Upper lobe of right lung (tissue), 1 donor: ENCODE results near the gene CELF4. TPM values are rescaled to one million over a fixed set of nuclear protein-coding genes. Genes with fewer than 3 reads are reported as not detected.

Source experiments
- ATAC-seq: fragments of 200-7000 bp; cut with Tn5 transposase; one replicate; pipeline ENCODE4 v1.9.1; 2020; ENCODE audit warnings: mild to moderate bottlenecking, moderate library complexity
- DNase-seq: peaks from one replicate; pipeline ENCODE4 v3.0.0-alpha.2; 2020
- H3K27ac ChIP-seq: fragments of 200-600 bp; one replicate; pipeline ENCODE4 v1.8.0; 2022
- H3K27me3 ChIP-seq: fragments of 200-600 bp; one replicate; pipeline ENCODE4 v1.8.0; 2022; ENCODE audit warnings: mild to moderate bottlenecking
- H3K36me3 ChIP-seq: fragments of 200-600 bp; one replicate; pipeline ENCODE4 v1.8.0; 2022
- H3K4me1 ChIP-seq: fragments of 200-600 bp; one replicate; pipeline ENCODE4 v1.8.0; 2022
- H3K4me3 ChIP-seq: fragments of 200-600 bp; one replicate; pipeline ENCODE4 v1.8.0; 2022; ENCODE audit warnings: mild to moderate bottlenecking
- H3K9me3 ChIP-seq: fragments of 200-600 bp; one replicate; pipeline ENCODE4 v1.8.0; 2022
- intact Hi-C: fragments of 100-400 bp; cut with DNase I; formaldehyde crosslinking; loops from one replicate; pipeline ENCODE4 v1.11.0; 2022
- total RNA-seq: library from RNA; stranded (reverse); fragmentation: NEBNext Ultra II Directional; extraction: Animal tissue kit (Norgen Biotek cat#: 25700); gene quantifications from one replicate; pipeline ENCODE4 v1.2.1, GENCODE V29; 2021
- TF ChIP-seq, protein P1 (sequence below): fragments of 200-600 bp; IDR thresholded peaks from one replicate; pipeline ENCODE4 v1.8.0; 2022; ENCODE audit warnings: antibody characterized with exemption
- donor health status: DM: no; HTN: yes; CAD: no; lungs with severe emphysema.

CELF4 gene
- total RNA-seq, 1 donor from 2014 or later = 1.2 TPM

GRCh38 chr18:37452015-37452414, 113.6 kb downstream of the CELF4 start:
- Histone ChIP-seq H3K27ac (peak overlapping the region; percentile 58), H3K4me1 (peaks cover 23% of the 10 kb centered on the region)
- intact Hi-C loops = no loop called here

GRCh38 chr18:37451239-37451825, 114.3 kb downstream of the CELF4 start:
- ATAC-seq = no peak
- no peak for DNase-seq
- intact Hi-C loops = no loop called here
- no peaks in the 10 kb centered on the region for H3K9me3 ChIP-seq
- TF ChIP-seq, protein P1, sequence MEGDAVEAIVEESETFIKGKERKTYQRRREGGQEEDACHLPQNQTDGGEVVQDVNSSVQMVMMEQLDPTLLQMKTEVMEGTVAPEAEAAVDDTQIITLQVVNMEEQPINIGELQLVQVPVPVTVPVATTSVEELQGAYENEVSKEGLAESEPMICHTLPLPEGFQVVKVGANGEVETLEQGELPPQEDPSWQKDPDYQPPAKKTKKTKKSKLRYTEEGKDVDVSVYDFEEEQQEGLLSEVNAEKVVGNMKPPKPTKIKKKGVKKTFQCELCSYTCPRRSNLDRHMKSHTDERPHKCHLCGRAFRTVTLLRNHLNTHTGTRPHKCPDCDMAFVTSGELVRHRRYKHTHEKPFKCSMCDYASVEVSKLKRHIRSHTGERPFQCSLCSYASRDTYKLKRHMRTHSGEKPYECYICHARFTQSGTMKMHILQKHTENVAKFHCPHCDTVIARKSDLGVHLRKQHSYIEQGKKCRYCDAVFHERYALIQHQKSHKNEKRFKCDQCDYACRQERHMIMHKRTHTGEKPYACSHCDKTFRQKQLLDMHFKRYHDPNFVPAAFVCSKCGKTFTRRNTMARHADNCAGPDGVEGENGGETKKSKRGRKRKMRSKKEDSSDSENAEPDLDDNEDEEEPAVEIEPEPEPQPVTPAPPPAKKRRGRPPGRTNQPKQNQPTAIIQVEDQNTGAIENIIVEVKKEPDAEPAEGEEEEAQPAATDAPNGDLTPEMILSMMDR = no peak
- H3K4me1 ChIP-seq = peaks cover 23% of the 10 kb centered on the region
- no peaks in the 10 kb centered on the region for H3K27me3 ChIP-seq
- H3K36me3 ChIP-seq = no peaks in the 10 kb centered on the region
- no peak overlapping the region for H3K27ac ChIP-seq
- no peak overlapping the region for H3K4me3 ChIP-seq

More at GRCh38 chr18:37452015-37452414, 113.6 kb downstream of the CELF4 start:
- H3K27me3 ChIP-seq = no peaks in the 10 kb centered on the region
- TF ChIP-seq, protein P1 = no peak
- no peaks in the 10 kb centered on the region for H3K9me3 ChIP-seq
- no peak for DNase-seq
- no peak for ATAC-seq
- no peaks in the 10 kb centered on the region for H3K36me3 ChIP-seq
- no peak overlapping the region for H3K4me3 ChIP-seq

DNA sequence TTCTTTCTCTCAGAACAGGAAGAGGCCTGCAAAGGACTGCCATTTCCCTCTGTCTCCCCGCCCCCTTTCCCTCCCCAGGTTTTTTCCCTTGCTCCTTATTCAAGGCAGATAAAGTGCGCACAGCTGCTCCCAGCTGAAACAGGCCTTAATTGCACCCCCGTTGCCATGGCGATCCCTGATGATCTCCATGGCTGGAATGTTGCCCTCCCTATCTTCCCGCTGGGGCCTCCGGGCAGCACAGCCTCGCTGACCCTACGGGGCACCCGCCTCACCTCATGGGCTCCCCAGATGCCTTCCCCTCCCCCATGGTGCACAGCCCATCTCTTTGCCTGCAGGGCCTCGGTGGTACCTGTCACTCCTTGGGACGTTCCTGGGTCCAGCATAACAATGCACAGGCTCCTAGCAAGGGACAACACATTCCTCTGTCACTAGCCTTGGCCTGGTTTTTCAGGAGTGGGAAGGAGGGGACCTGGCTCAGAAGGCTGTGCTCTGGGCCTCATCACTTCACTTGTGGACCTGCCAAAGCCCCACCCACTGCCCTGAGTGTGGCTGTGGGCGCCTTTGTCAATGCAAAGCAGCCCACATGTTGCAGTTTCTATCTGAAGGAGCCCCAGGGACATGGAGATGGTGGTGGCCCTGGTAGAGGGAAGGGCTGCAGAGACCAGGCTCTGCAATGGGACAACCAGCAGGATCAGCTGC, 115.0 kb downstream of the CELF4 start:
- DNase-seq (no peak), ATAC-seq (no peak)
- Histone ChIP-seq H3K27me3 (no peaks in the 10 kb centered on the region), H3K4me1 (peaks cover 23% of the 10 kb centered on the region), H3K36me3 (no peaks in the 10 kb centered on the region), H3K27ac (no peak overlapping the region), H3K9me3 (no peaks in the 10 kb centered on the region), H3K4me3 (no peak overlapping the region)
- TF ChIP-seq, protein P1 = no peak
- intact Hi-C loops = no loop called here

DNA sequence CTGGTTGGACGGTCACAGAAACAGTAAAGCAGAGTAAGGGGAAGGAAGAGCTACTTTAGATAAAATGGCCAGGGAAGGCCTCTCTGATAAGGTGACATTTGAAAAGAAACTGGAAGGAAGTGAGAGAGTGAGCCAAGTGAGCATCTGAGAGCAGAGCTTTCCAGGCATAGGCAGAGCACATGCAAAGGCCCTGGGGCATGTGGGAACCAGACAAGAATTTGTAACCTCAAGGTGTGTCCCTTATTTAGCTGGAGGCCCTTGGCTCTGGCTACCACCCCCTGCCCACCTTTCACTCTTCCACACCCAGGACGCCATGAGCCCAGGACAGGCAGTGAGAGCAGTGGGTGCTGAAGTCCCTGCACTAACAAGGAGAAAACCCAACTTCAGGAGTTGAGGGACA, 116.0 kb downstream of the CELF4 start:
- Histone ChIP-seq H3K9me3 (no peaks in the 10 kb centered on the region), H3K27me3 (no peaks in the 10 kb centered on the region), H3K4me3 (no peak overlapping the region), H3K36me3 (no peaks in the 10 kb centered on the region), H3K27ac (no peak overlapping the region), H3K4me1 (peaks cover 23% of the 10 kb centered on the region)
- intact Hi-C loops = no loop called here
- DNase-seq (no peak), ATAC-seq (no peak)
- TF ChIP-seq, protein P1 = no peak

GRCh38 chr18:37448946-37449345, 116.7 kb downstream of the CELF4 start:
- ATAC-seq = no peak
- no peak for DNase-seq
- Histone ChIP-seq H3K27me3 (no peaks in the 10 kb centered on the region), H3K27ac (no peak overlapping the region), H3K36me3 (no peaks in the 10 kb centered on the region), H3K4me3 (no peak overlapping the region), H3K9me3 (no peaks in the 10 kb centered on the region), H3K4me1 (peaks cover 20% of the 10 kb centered on the region)
- intact Hi-C loops = no loop called here
- TF ChIP-seq, protein P1 = no peak
